PFSK-1 (cell line): ENCODE measurements around the gene IQGAP1.

Source experiments
- POLR2AphosphoS5 ChIP-seq: IDR thresholded peaks from 2 replicates; pipeline ENCODE4 v1.6.1; 2012; ENCODE audit warnings: low read depth, mild to moderate bottlenecking, control low read depth, low read length, moderate library complexity
- REST ChIP-seq, 2 experiments: IDR thresholded peaks; 2 replicates each; pipeline versions ENCODE4 v1.6.1 to v1.8.0; 2011 to 2012; ENCODE audit warnings: low read depth in 2 of 2, low read length in 2 of 2, control low read depth in 1 of 2, inconsistent platforms in 1 of 2, mild to moderate bottlenecking in 1 of 2, moderate library complexity in 1 of 2; ENCODE audit not compliant: insufficient read depth in 1 of 2
- TAF1 ChIP-seq: IDR thresholded peaks from 2 replicates; pipeline ENCODE4 v1.6.1; 2012; ENCODE audit warnings: low read length, control low read depth, borderline replicate concordance; ENCODE audit not compliant: insufficient read depth

GRCh38 chr15:90382320-90382719 lies 5.7 kb upstream of the IQGAP1 start:
- no peak for TF ChIP-seq POLR2AphosphoS5
- no peak for TF ChIP-seq REST (IDR thresholded peaks at IDR 0.05; ENCODE audit: insufficient read depth in 1 of 2, low read depth in 2 of 2, low read length in 2 of 2)
- TF ChIP-seq TAF1: no peak
